Activated naive CD8-positive, alpha-beta T cell treated with anti-CD3 and anti-CD28 coated beads, Interleukin-2, amount 50 U/mL, for 16 hours (primary cell): Measurements from ENCODE around the gene PAN3.

Source experiments
- DNase-seq: peaks from one replicate; pipeline ENCODE4 v3.0.0-alpha.2; 2020; ENCODE audit warnings: low read depth, low spot score

Gene PAN3

DNA sequence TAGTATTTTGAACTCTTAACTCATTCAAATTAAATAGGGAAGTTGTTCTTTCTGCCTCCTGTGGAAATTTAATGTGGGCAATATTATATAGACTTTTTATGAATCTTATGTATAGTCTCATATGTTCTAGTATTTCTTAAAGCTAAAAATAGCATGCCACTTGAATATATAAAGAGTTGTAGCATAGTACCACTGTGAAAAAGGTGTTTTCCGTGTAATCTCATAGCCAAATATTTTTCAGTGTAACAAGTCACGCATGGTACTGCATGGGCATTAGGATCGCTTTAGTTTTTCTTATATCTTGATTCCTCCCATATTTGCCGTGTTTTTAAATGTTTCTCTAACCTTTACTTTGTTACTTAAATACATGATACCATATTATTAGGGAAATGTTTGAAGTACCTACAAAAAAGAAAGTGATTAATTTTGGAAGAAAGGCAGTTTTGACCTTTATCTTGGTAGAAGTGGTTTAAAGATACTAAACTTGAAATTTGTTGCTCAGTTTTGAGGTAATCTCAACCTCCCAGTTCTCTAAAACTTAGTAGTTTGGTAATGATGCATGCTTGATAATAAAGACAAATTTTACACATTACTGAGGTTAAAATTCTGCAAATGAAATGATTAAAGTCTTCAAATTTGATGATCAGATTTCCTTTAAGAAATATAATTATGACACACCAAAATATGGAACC is 81.2 kb downstream of the PAN3 start:
- no peak for DNase-seq

DNA sequence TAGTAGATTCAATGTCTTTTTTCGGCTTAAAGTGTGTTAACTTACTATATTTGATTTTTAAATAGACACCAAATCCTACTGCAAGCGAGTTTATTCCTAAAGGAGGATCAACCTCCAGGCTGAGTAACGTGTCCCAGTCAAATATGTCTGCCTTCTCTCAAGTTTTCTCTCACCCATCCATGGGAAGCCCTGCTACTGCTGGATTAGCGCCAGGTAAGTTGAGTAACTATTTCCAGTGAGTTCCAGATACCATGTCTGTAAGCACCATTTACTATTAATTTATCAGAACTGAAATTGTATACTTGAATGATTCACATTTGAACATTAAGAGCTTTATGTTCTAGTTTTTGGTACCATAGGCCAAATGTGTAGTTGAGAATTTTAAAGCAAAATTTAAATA is 81.8 kb downstream of the PAN3 start:
- DNase-seq: no peak

DNA sequence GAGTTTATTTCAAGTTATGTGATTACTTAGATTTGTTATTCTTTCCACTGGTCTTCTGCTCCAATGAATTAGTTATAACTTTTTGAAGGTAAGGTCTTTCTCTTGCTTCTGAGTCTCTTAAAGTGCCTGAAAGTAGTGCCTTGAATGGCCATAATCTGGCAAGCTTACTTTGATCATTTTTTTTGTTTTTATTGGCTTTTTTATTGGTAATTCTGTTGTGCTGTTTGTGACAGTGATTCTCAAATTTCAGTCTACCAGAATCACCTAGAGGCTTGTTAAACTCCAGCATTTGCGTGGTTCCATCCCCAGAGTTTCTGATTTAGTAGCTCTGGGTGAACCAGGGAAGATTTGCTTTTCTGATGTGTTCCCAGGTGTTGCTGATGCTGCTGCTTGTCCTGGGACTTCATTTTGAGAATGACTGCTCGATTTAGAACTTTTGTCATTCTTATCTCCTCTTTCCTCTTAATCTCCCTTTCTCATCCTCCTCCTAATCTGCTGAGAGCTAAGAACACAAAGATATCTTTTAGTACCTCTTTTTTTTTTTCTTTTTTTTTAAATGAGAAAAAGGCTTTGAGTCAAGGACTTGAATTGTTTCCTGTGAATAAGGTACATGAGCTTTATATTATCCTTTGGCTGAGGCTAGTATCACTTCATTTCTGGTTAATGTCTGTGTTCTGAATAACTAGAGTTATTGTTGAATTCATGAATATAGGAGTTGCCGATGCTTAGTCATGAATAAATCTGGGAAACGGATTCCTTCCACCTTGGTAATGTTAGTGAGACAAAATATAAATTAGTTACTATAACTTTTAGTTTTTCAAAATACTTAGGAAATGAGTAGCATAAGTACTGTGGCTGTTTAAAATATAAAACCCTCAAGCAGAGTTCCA is 91.4 kb downstream of the PAN3 start:
- no peak for DNase-seq

DNA sequence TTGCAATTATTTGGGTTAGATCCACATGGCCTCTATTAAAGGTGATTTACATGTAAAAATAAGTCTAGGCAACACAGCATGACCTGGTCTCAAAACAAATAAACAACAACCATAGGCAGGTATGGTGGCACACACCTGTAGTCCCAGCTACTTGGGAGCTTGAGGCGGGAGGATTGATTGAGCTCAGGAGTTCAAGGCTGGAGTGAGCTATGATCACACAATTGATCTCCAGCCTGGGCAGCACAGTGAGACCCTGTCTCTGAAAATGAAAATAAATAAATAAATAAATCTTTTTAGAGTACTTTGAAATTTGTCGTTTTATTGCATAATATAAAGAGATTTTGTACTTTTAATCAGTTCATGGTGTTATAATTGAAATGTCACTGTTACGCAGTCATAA is 93.3 kb downstream of the PAN3 start:
- no peak for DNase-seq

DNA sequence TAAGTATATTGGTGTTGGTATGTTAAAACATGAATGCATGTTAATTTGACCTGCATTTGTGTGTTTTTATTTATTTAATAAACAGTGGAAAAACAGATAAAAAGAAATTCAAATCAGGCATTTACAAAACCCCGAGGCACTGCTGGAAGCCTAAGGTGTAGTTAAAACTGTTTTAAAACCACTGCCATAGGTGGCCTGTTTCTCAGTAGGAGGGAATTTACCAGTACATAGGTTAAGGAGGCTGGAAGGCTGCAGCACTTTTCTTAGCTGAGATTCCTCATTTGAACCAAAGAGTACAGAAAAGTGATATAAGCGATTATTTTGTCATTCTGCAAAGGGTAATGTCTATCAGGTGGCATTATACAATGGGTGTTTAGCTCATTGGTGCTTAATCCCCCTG is 99.6 kb downstream of the PAN3 start:
- no peak for DNase-seq

GRCh38 chr13:28239374-28239773 is 101.0 kb downstream of the PAN3 start:
- no peak for DNase-seq

DNA sequence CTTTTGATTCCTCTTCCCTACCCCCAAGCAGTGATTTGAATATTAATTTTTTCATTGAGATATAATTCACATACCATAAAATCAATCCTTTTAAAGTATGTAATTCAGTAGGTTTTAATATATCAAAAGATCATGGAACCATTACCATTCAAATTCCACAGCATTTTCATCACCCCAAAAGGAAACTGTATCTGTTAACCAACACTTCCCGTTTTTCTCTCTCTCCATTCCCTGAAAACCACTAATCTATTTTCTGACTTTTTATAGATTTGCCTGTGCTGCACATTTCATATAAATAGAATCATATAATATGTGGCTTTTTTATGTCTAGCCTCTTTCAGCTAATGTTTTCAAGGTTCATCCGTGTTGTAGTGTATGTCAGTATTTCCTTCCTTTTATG is 107.1 kb downstream of the PAN3 start:
- DNase-seq: no peak

DNA sequence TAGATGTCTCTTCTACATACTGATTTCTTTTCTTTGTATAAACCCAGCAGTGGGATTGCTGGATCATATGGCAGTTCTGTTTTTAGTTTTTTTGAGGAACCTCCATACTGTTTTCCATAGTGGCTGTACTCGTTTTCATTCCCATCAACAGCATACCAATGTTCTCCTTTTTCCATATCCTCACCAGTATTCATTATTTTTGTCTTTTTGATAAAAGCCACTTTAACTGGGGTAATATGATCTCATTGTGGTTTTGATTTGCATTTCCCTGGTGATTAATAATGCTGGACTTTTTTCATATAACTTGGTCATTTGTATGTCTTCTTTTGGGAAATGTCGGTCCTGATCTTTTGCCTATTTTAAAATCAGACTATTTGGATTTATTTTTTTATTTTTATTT is 108.5 kb downstream of the PAN3 start:
- DNase-seq: no peak

- no peak for DNase-seq
These were observed 109.7 kb downstream of the PAN3 start for GRCh38 chr13:28248080-28248479.

GRCh38 chr13:28250542-28250941 is 112.2 kb downstream of the PAN3 start:
- DNase-seq: no peak

GRCh38 chr13:28251466-28251865 is 113.1 kb downstream of the PAN3 start:
- no peak for DNase-seq

GRCh38 chr13:28252547-28252946 is 114.2 kb downstream of the PAN3 start:
- DNase-seq: no peak

DNA sequence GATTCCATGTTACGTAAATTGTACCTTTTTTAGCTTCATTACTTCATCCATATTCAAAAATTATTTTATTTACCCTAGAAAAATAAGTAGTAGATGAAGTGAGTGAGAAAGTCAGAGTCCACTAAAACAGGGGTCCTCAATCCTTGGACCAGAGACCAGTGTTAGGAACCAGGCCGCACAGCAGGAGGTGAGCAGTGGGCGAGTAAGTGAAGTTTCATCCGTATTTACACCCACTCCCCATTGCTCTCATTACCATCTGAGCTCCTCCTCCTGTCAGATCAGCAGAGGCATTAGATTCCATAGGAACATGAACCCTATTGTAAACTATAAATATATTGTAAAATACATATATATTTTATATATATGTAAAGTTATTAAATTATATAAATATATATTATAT is 119.0 kb downstream of the PAN3 start:
- DNase-seq: no peak

DNA sequence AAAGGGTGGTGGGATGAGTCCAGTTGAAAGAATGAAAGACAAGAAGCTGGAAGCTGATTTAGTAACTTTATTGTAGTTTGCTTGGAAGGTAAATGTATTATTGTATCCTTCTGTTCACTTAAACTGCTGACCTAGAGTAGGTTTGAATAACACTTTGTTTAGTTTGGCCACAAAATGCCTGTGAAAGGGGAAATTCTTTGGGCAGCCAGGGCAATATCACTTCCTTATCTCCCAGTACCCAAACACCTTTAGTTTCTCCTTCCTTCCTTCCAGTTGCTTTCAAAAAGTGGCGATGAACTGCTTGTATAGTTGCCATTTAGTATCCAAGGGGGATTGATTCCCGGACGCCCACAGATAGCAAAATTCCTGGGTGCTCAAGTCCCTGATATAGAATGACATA is 120.1 kb downstream of the PAN3 start:
- no peak for DNase-seq

- no peak for DNase-seq
These were observed 129.2 kb downstream of the PAN3 start for GRCh38 chr13:28267497-28267896.

DNA sequence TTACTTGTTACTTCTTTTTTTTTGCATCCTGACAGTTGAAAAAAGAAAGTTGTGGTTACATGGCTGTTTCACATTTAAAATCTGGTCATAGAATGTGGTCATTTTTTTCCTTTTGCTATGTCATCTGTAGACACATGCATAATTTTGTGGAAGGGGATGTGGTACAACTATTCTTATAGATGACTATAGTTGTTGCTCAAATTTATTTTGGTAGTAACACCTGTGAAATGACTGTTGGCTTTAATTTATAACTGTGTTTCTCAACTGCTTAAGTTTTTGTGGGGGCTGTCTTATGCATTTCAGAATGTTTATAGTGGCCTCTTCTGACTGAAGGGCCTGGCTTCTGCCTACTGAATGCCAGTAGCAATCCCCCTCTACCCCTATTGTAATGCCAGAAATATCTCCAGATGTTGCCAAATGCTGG is 130.5 kb downstream of the PAN3 start:
- DNase-seq: no peak

- no peak for DNase-seq
These were observed 132.9 kb downstream of the PAN3 start for GRCh38 chr13:28271056-28271840.

- no peak for DNase-seq
These were observed 135.6 kb downstream of the PAN3 start for GRCh38 chr13:28273919-28274318.

DNA sequence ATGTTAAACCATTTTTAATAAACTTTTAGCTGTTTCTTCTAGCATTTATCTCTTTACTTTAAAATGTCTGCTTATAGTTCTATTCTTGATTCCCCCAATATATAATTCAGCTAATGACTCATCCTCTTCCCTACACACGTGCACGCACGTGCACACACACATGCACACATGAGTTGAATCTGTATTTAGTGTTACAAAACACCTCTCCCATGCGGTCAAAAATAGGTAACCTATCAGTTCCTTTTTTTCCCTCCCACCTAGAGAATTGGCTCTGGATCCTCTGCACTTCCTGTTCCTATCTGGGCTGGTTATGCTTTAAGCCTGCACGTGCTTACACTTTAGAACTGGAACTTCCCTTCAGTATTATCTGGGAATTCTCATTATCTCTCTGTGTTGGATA is 144.1 kb downstream of the PAN3 start:
- no peak for DNase-seq

DNA sequence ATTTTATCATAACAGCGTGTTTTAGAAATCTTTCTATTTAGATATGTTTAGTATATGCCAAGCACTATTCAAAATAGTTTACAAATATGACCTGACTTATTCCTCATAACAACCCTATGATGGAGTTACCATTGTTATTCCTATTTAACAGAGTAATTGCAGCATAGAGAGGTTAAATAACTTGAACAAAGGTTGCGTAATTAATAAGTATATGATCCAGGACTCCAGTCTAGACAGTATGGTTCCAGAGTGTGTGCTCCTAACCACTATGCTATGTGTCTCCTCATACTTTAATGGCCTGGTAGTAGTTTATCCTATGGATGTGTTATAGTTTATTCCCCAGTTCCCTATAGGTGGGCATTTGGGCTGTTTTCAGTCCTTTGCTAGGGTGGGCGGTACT is 145.3 kb downstream of the PAN3 start:
- DNase-seq: no peak

DNA sequence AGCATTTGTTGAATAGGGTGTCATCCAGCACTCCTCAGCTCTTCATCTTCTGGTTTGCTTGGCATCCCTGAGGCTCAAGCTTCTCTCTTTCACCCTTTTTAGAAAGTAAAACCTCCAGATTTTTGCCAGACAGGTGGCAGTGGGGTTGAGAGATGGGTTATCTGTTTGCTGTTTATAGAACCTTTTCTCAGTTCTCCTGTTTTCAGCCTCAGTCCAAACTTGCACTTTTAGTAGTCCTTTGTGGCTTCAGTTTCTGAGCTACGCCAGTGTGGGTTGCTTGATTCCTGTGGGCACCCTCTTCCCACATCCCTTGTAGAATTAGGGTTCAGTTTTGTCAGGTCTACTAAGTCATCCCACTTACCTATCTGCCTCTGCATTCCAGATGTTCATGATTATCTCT is 147.9 kb downstream of the PAN3 start:
- no peak for DNase-seq

GRCh38 chr13:28297341-28297740 is 159.0 kb downstream of the PAN3 start:
- no peak for DNase-seq
